Tibial nerve (tissue), 4 donors: ENCODE results near the gene PHOX2A. TPM values are rescaled to one million over a fixed set of nuclear protein-coding genes. Genes with fewer than 3 reads are reported as not detected.
A peak's percentile ranks its signal among the peaks of the same experiment; 100 is the strongest.

Source experiments
- DNase-seq, 2 donors: peaks; one replicate each; pipeline ENCODE4 v3.0.0-alpha.2; 2019; ENCODE audit warnings: low spot score in 2 of 2
- H3K27ac ChIP-seq, 4 donors: fragments of 200-600 bp; sonication (generic) in 3 of 4; one replicate each; pipeline ENCODE4 v1.5.1; 2017 to 2019; ENCODE audit warnings: mild to moderate bottlenecking in 1 of 4
- H3K27me3 ChIP-seq, 2 donors: fragments of 200-600 bp; sonication (generic) in 1 of 2; one replicate each; pipeline versions ENCODE4 v1.5.1 to v1.6.0; 2017 to 2019
- H3K36me3 ChIP-seq, 3 donors: fragments of 200-600 bp; sonication (generic); one replicate each; pipeline ENCODE4 v1.5.1; 2018 to 2019
- H3K4me1 ChIP-seq, 4 donors: fragments of 200-600 bp; sonication (generic) in 3 of 4; one replicate each; pipeline ENCODE4 v1.5.1; 2017 to 2019
- H3K4me3 ChIP-seq, 4 donors: fragments of 200-600 bp; sonication (generic) in 3 of 4; one replicate each; pipeline ENCODE4 v1.5.1; 2017 to 2019; ENCODE audit warnings: mild to moderate bottlenecking in 1 of 4, moderate library complexity in 1 of 4
- H3K9me3 ChIP-seq, 4 donors: fragments of 200-600 bp; sonication (generic) in 3 of 4; one replicate each; pipeline ENCODE4 v1.5.1; 2017 to 2019
- EP300 ChIP-seq, 2 donors: sonication (generic); formaldehyde crosslinking; IDR thresholded peaks; one replicate each; pipeline ENCODE4 v1.6.1; 2017; ENCODE audit warnings: antibody characterized with exemption in 2 of 2, mild to moderate bottlenecking in 1 of 2
- POLR2A ChIP-seq, 2 donors: fragments of 450-650 bp; IDR thresholded peaks; one replicate each; pipeline ENCODE4 v1.6.1; 2017; ENCODE audit warnings: antibody characterized with exemption in 2 of 2, mild to moderate bottlenecking in 2 of 2, moderate library complexity in 2 of 2
- WGBS, 2 donors: methylation state at CpG; one replicate each; pipeline ENCODE4 v1.1.5; 2018; 5-methylcytosine and 5-hydroxymethylcytosine counted together
- total RNA-seq, 4 donors: library from RNA; depleted of rRNA; stranded (reverse); fragments of >200 nt; gene quantifications; one replicate each; pipeline ENCODE4 v1.1.0, GENCODE V29; 2016
- TF ChIP-seq, protein P1 (sequence below), 5 experiments: fragments of 200-600 bp in 3 of 5; fragments of 450-650 bp in 2 of 5; sonication (generic) in 3 of 5; IDR thresholded peaks; one replicate each; pipeline ENCODE4 v1.5.1; 2016 to 2019; ENCODE audit warnings: antibody characterized with exemption in 5 of 5, mild to moderate bottlenecking in 3 of 5, moderate library complexity in 2 of 5

PHOX2A gene
- total RNA-seq, 4 donors from 2014 or later: not detected

DNA sequence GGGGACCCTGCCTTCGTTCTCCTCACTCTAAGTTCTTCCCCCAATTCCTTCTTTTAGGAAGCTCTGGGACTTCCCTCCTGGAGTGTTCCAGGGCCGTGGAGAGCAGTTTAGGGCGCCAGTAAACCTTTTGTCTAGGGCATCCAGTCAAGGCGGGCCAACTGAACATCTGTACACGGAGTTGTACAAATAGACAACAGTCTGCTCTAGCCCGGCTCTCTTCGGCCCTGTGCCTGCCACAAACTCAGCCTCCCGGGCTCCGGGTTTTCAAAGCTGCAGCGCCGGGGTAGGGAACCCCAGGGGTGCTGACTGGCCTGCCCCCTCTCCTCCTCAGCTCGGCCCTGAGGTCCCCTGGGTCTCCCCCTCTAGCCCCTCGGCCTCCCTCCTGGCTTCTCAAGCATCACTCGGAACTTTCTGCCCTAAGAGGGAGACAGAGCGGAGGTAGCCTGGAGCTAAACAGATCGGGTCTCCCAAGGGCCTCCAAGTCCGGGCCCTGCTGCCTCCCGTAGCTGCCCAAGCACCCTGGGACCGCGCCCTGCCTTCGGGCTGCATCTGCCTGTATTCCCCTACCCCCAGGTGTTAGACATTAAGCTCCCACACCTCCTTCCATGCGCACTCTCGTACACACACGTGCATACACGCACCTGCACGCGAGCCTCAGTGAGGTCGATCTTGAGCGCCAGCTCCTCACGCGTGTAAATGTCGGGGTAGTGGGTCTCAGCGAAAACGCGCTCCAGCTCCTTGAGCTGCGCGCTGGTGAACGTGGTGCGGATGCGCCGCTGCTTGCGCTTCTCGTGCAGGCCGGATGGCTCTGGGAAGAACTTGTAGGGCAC is 3.3 kb downstream of the PHOX2A start:
- Histone ChIP-seq H3K9me3 (no peaks in the 10 kb centered on the region), H3K4me1 (peaks cover 0 to 62% (median 27%) of the 10 kb centered on the region in 4 donors), H3K27me3 (peaks cover 0 to 57% of the 10 kb centered on the region in 2 donors), H3K36me3 (peaks cover 0 to 24% (median 4%) of the 10 kb centered on the region in 3 donors), H3K27ac (peak overlapping the region in 1 of 4 donors; percentile 76), H3K4me3 (peak overlapping the region; percentile 22 to 52 (median 26))
- TF ChIP-seq POLR2A (IDR thresholded peaks at IDR 0.05): no peak
- TF ChIP-seq EP300 (IDR thresholded peaks at IDR 0.05): no peak
- TF ChIP-seq, protein P1, sequence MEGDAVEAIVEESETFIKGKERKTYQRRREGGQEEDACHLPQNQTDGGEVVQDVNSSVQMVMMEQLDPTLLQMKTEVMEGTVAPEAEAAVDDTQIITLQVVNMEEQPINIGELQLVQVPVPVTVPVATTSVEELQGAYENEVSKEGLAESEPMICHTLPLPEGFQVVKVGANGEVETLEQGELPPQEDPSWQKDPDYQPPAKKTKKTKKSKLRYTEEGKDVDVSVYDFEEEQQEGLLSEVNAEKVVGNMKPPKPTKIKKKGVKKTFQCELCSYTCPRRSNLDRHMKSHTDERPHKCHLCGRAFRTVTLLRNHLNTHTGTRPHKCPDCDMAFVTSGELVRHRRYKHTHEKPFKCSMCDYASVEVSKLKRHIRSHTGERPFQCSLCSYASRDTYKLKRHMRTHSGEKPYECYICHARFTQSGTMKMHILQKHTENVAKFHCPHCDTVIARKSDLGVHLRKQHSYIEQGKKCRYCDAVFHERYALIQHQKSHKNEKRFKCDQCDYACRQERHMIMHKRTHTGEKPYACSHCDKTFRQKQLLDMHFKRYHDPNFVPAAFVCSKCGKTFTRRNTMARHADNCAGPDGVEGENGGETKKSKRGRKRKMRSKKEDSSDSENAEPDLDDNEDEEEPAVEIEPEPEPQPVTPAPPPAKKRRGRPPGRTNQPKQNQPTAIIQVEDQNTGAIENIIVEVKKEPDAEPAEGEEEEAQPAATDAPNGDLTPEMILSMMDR (IDR thresholded peaks at IDR 0.05): no peak
- WGBS, 2 donors: 16 to 27% methylated on average over 33 to 44 of the region's 44 CpGs
- no peak for DNase-seq

DNA sequence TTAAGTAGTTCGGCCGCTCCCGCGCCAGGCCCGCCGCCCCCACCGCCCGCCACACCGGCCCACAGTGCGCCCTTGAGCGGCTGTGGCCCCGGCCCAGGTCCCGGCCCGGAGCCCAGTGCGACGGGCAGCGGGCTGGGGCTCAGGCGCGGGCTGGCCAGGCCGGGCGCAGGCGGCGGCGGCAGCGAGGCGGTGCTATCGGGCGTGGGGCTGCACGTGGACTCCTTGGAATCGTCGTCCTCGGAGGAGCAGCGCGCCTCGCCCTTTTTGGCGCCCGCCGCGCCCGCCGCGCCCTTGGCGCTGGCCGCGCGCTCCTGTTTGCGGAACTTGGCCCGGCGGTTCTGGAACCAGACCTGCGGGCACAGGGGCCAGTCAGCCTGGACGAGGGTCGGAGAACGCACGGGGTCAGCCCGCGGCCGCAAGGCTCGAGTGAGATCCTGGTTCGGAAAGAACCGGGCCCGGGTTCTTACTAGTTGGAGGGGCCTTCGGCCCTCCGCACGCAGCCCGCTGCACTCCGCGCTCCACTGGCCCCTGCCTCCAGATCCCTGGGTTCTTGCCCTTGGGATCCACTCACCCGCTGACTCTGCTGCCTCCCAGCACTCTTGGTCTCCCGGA is 4.0 kb downstream of the PHOX2A start:
- WGBS, 2 donors: 1 to 5% methylated on average over 12 to 16 of the region's 69 CpGs
- peaks cover 0 to 50% of the 10 kb centered on the region in 2 donors for H3K27me3 ChIP-seq
- H3K27ac ChIP-seq: peak overlapping the region in 2 of 4 donors; percentile 28 to 76
- peak overlapping the region; percentile 22 to 52 (median 28) for H3K4me3 ChIP-seq
- DNase-seq: no peak
- H3K9me3 ChIP-seq: no peaks in the 10 kb centered on the region
- H3K36me3 ChIP-seq: peaks cover 0 to 31% (median 11%) of the 10 kb centered on the region in 3 donors
- peaks cover 0 to 69% (median 27%) of the 10 kb centered on the region in 4 donors for H3K4me1 ChIP-seq
- no peak for TF ChIP-seq POLR2A (IDR thresholded peaks at IDR 0.05)
- peak in 1 of 2 donors; percentile 9 for TF ChIP-seq EP300 (IDR thresholded peaks at IDR 0.05)
- TF ChIP-seq, protein P1 (IDR thresholded peaks at IDR 0.05): peak in 2 of 5 experiments; percentile 11 to 18

DNA sequence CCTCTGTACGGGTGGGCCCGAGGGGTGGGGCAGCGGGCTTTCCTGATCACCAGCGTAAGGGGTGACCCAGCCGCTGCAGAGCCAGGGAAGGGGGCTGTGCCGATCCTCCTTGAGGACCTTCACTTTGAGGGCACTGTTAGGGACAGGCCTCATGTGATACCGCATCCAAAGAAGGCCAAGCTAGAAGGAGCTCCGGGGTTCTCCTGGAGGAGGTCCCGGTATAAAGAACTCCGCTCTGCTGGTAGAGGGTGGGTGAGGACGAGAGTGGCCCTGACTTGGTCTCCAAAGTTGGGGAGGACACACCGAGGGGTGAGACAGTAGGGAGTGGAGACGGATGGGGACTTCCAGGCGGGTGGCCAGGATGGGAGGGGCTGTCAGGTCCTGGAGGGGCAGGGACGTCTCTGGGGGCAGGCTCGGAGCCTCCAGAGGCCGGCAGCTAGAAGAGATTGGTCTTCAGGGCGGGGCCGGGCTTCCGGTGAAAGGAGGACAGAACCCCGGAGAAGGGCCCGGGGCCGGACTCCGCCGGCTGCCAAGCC is 4.6 kb downstream of the PHOX2A start:
- no peak for TF ChIP-seq POLR2A (IDR thresholded peaks at IDR 0.05)
- TF ChIP-seq, protein P1 (IDR thresholded peaks at IDR 0.05): no peak
- TF ChIP-seq EP300 (IDR thresholded peaks at IDR 0.05): no peak
- H3K9me3 ChIP-seq: no peaks in the 10 kb centered on the region
- H3K27me3 ChIP-seq: peaks cover 0 to 44% of the 10 kb centered on the region in 2 donors
- peaks cover 0 to 68% (median 27%) of the 10 kb centered on the region in 4 donors for H3K4me1 ChIP-seq
- peak overlapping the region; percentile 22 to 52 (median 28) for H3K4me3 ChIP-seq
- no peak for DNase-seq
- H3K27ac ChIP-seq: peak overlapping the region in 2 of 4 donors; percentile 28 to 76
- WGBS, 2 donors: 3 to 9% methylated on average over 14 to 25 of the region's 25 CpGs
- peaks cover 0 to 37% (median 17%) of the 10 kb centered on the region in 3 donors for H3K36me3 ChIP-seq

DNA sequence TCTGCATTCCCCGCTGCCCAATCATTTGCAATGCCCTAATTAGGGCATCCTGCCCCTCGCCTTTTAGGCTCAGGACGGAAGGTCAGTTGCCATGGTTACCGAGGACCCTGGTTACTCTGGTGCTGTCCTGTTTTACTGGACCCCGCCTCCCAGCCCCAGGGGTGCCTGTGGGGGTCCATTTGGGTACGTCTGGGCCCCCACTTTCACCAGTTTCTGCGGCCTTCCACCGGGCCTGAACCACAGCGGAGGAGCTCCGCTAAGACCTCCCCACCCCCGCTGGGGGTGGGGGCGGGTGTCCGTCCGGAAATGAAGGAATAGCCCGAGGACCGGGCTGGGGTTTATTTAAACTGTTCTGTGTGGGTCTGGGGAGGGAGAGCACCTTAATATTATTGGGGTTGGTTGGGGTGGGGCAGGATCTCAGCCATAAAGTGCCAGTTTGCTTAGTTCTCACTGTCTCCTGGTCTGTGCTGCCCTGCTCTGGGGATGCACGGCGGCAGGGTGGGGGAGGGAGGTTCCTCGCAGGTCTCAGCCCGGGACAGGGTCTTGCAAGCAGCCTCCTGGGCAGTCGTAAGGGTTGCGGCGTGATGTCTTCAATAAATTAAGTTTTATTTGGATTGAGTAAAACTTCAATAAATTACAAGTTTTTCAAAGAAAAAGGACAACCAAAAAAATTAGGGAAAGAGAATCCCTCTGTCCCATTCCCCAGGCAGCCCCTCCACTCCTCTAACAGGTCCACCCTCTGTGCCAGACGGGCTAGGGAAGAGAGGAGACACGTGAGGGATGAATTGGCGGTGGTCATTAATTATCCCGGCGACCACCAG is 5.3 kb downstream of the PHOX2A start:
- WGBS, 2 donors: 55 to 61% methylated on average over 28 of the region's 28 CpGs
- Histone ChIP-seq H3K27me3 (peaks cover 0 to 37% of the 10 kb centered on the region in 2 donors), H3K4me3 (no peak overlapping the region), H3K9me3 (no peaks in the 10 kb centered on the region), H3K4me1 (peaks cover 0 to 61% (median 24%) of the 10 kb centered on the region in 4 donors), H3K27ac (peak overlapping the region in 1 of 4 donors; percentile 76), H3K36me3 (peaks cover 0 to 44% (median 22%) of the 10 kb centered on the region in 3 donors)
- DNase-seq: no peak
- no peak for TF ChIP-seq EP300 (IDR thresholded peaks at IDR 0.05)
- TF ChIP-seq POLR2A (IDR thresholded peaks at IDR 0.05): no peak
- TF ChIP-seq, protein P1 (IDR thresholded peaks at IDR 0.05): no peak
